K562 (cell line): Measurements from ENCODE around the gene PRDM8.

Experiments used
- NUFIP1 ChIP-seq: fragments of 450-650 bp; IDR thresholded peaks from 2 replicates; pipeline ENCODE4 v1.6.1; 2018; ENCODE audit not compliant: partially characterized antibody
- SP1 ChIP-seq: sonication (generic); formaldehyde crosslinking; IDR thresholded peaks from 2 replicates; pipeline ENCODE4 v1.8.1; 2022; ENCODE audit warnings: mild to moderate bottlenecking, missing genetic modification reagents

GRCh38 chr4:80165855-80166254 is 31.4 kb upstream of the PRDM8 start:
- TF ChIP-seq SP1 (CRISPR knock-in tag) (no peak), NUFIP1 (no peak)
